Fibroblast of lung (primary cell): ENCODE data around the gene AIM2. TPM values are rescaled to one million over a fixed set of nuclear protein-coding genes. Genes with fewer than 3 reads are reported as not detected.

Experiments used
- DNase-seq, 2 donors: peaks; one replicate each; pipeline versions ENCODE4 v3.0.0 to v3.0.0-alpha.2; 2010; ENCODE audit warnings: low read depth in 2 of 2
- H2AFZ ChIP-seq: 2 replicates; pipeline ENCODE4 v1.5.1; 2012; ENCODE audit warnings: low read length, control low read depth, inconsistent platforms
- H3K27ac ChIP-seq: 2 replicates; pipeline ENCODE4 v1.5.1; 2011; ENCODE audit warnings: low read length, control low read depth; ENCODE audit not compliant: insufficient read depth
- H3K27me3 ChIP-seq: 2 replicates; pipeline ENCODE4 v1.5.1; 2011; ENCODE audit warnings: mild to moderate bottlenecking, low read length; ENCODE audit not compliant: control insufficient read depth, insufficient read depth
- H3K36me3 ChIP-seq: 2 replicates; pipeline ENCODE4 v1.5.1; 2011; ENCODE audit warnings: low read length; ENCODE audit not compliant: control insufficient read depth, insufficient read depth
- H3K4me1 ChIP-seq: 2 replicates; pipeline ENCODE4 v1.5.1; 2011; ENCODE audit warnings: low read length; ENCODE audit not compliant: control insufficient read depth, insufficient read depth; ENCODE audit errors: extremely low read depth
- H3K4me2 ChIP-seq: 2 replicates; pipeline ENCODE4 v1.5.1; 2011; ENCODE audit warnings: low read length, control low read depth; ENCODE audit not compliant: insufficient read depth; ENCODE audit errors: extremely low read depth
- H3K4me3 ChIP-seq, 4 experiments: fragments of 200-600 bp in 1 of 4; sonication (generic) in 1 of 4; replicated peaks in 1 of 4; 2 replicates each; pipeline ENCODE4 v1.5.1; 2011 to 2016; ENCODE audit warnings: low read length in 4 of 4, low read depth in 3 of 4, mild to moderate bottlenecking in 3 of 4, control low read depth in 2 of 4, inconsistent platforms in 1 of 4, mixed read lengths in 1 of 4; ENCODE audit not compliant: insufficient read depth in 1 of 4; ENCODE audit errors: control extremely low read depth in 1 of 4
- H3K79me2 ChIP-seq: 2 replicates; pipeline ENCODE4 v1.5.1; 2012; ENCODE audit warnings: mild to moderate bottlenecking, low read length, inconsistent platforms; ENCODE audit not compliant: control insufficient read depth, insufficient read depth
- H3K9ac ChIP-seq: 2 replicates; pipeline ENCODE4 v1.5.1; 2011; ENCODE audit warnings: mild to moderate bottlenecking, low read length, control low read depth; ENCODE audit not compliant: insufficient read depth
- H3K9me3 ChIP-seq: 2 replicates; pipeline ENCODE4 v1.5.1; 2012; ENCODE audit warnings: low read depth, low read length; ENCODE audit not compliant: control insufficient read depth, insufficient read depth
- H4K20me1 ChIP-seq: 2 replicates; pipeline ENCODE4 v1.5.1; 2011; ENCODE audit warnings: low read length; ENCODE audit not compliant: control insufficient read depth, insufficient read depth; ENCODE audit errors: extremely low read depth
- CTCF ChIP-seq, 2 donors: IDR thresholded peaks in 1 of 2; conservative IDR thresholded peaks in 1 of 2; 1 replicate in 1 of 2; 2 replicates in 1 of 2; pipeline ENCODE4 v1.5.1; 2011 to 2012; ENCODE audit warnings: low read length in 2 of 2, control low read depth in 1 of 2, inconsistent platforms in 1 of 2, low read depth in 1 of 2, mild to moderate bottlenecking in 1 of 2
- EZH2 ChIP-seq: IDR thresholded peaks from 2 replicates; pipeline ENCODE4 v1.5.1; 2012; ENCODE audit warnings: low read length, control low read depth, mild to moderate bottlenecking; ENCODE audit errors: missing control alignments
- polyA plus RNA-seq, 2 donors: library from polyadenylated mRNA; depleted of rRNA in 1 of 2; stranded (reverse) in 1 of 2; unstranded in 1 of 2; fragments of >200 nt; gene quantifications; 2 replicates each; pipeline ENCODE4 v1.2.1, GENCODE V29; 2011 to 2012; ENCODE audit warnings: missing spikeins in 1 of 2
- total RNA-seq: library from RNA; depleted of rRNA; stranded (reverse); fragments of >200 nt; gene quantifications from 2 replicates; pipeline ENCODE4 v1.2.1, GENCODE V29; 2014

AIM2 gene
- total and polyA plus RNA-seq, 2 donors (not counting 1 experiment from before 2014, with no cell fraction given), result not detected

DNA sequence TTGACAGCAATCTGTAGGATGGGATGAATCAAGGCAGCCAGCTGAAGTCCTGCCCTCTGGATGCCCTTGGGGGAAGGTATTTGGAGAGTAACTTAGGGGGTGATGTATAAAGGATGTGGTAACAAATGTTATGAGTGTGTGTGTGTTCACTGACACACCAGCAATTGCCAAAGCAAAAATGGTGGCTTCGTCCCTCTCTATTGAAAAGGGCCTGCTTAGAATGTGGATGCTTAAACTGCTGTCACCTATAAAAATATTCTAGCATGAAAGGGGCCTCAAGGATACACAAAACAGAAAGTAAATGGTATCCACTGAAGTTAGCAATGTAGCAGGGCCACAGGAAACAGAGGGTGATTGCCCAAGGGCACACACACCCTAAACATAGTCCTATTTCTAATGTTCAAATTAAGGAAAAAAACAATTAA is 15.1 kb upstream of the AIM2 start:
- H3K27me3 ChIP-seq, result no peaks in the 10 kb centered on the region
- no peak overlapping the region for H3K4me3 ChIP-seq
- no peaks in the 10 kb centered on the region for H4K20me1 ChIP-seq
- peak overlapping the region; percentile 56 for H3K27ac ChIP-seq
- TF ChIP-seq CTCF (conservative IDR thresholded peaks at IDR 0.05 in 1 of 2, IDR thresholded peaks at IDR 0.05 in 1 of 2; ENCODE audit: low read depth in 1 of 2, low read length in 2 of 2) (no peak), EZH2 (no peak)
- H3K4me2 ChIP-seq, result peak overlapping the region; percentile 11
- peak; percentile 52 to 63 for DNase-seq
- peaks cover 16% of the 10 kb centered on the region for H3K4me1 ChIP-seq
- no peaks in the 10 kb centered on the region for H3K79me2 ChIP-seq
- no peaks in the 10 kb centered on the region for H3K36me3 ChIP-seq
- no peaks in the 10 kb centered on the region for H3K9me3 ChIP-seq
- no peak overlapping the region for H3K9ac ChIP-seq
- H2AFZ ChIP-seq, result peak overlapping the region; percentile 8

- no peaks in the 10 kb centered on the region for H3K79me2 ChIP-seq
- no peak overlapping the region for H3K4me3 ChIP-seq
- peak overlapping the region; percentile 11 for H3K4me2 ChIP-seq
- H3K4me1 ChIP-seq, result peaks cover 16% of the 10 kb centered on the region
- no peaks in the 10 kb centered on the region for H3K36me3 ChIP-seq
- no peaks in the 10 kb centered on the region for H4K20me1 ChIP-seq
- H3K9me3 ChIP-seq, result no peaks in the 10 kb centered on the region
- H3K27me3 ChIP-seq, result no peaks in the 10 kb centered on the region
- DNase-seq, result no peak
- H3K27ac ChIP-seq, result peak overlapping the region; percentile 56
- no peak for TF ChIP-seq EZH2
- no peak for TF ChIP-seq CTCF (conservative IDR thresholded peaks at IDR 0.05 in 1 of 2, IDR thresholded peaks at IDR 0.05 in 1 of 2; ENCODE audit: low read depth in 1 of 2, low read length in 2 of 2)
- no peak overlapping the region for H3K9ac ChIP-seq
- H2AFZ ChIP-seq, result no peak overlapping the region
Measured at GRCh38 chr1:159091180-159091560, 14.6 kb upstream of the AIM2 start.

GRCh38 chr1:159090286-159091179 is 14.0 kb upstream of the AIM2 start:
- Histone ChIP-seq H3K27me3 (no peaks in the 10 kb centered on the region), H3K27ac (no peak overlapping the region), H3K79me2 (no peaks in the 10 kb centered on the region), H3K4me3 (no peak overlapping the region), H2AFZ (peak overlapping the region; percentile 54), H4K20me1 (no peaks in the 10 kb centered on the region), H3K9ac (no peak overlapping the region), H3K36me3 (no peaks in the 10 kb centered on the region), H3K4me1 (peaks cover 16% of the 10 kb centered on the region), H3K4me2 (no peak overlapping the region), H3K9me3 (no peaks in the 10 kb centered on the region)
- TF ChIP-seq CTCF (conservative IDR thresholded peaks at IDR 0.05 in 1 of 2, IDR thresholded peaks at IDR 0.05 in 1 of 2; ENCODE audit: low read depth in 1 of 2, low read length in 2 of 2), result no peak
- TF ChIP-seq EZH2, result no peak
- peak; percentile 12 to 56 for DNase-seq
